ENCODE results near the gene NUPR1.

The NUPR1 gene

DNA sequence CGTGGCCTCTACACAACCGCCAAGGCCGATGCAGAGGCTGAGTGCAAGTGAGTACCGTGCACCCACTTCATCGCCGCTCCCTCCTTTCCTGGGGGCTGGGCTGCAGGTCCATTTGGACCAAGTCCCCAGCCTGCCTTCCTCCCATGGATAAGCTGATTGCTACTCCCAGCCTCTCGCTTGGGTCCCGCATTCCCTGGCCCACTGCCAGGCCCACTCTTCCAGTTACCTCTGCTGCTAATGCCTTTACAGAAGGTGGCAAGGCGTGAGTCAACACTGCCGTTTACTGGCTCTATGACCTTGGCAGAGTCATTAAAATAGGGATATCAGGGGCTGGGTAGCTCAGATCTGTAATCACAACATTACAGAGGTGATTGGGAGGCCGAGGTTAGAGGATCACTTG is 46.9 kb upstream of the NUPR1 start (continued):
- TF ChIP-seq, protein P1, sequence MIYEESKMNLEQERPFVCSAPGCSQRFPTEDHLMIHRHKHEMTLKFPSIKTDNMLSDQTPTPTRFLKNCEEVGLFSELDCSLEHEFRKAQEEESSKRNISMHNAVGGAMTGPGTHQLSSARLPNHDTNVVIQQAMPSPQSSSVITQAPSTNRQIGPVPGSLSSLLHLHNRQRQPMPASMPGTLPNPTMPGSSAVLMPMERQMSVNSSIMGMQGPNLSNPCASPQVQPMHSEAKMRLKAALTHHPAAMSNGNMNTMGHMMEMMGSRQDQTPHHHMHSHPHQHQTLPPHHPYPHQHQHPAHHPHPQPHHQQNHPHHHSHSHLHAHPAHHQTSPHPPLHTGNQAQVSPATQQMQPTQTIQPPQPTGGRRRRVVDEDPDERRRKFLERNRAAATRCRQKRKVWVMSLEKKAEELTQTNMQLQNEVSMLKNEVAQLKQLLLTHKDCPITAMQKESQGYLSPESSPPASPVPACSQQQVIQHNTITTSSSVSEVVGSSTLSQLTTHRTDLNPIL (CRISPR knock-in tag; IDR thresholded peaks at IDR 0.05; ENCODE audit: low read depth) = no peak

DNA sequence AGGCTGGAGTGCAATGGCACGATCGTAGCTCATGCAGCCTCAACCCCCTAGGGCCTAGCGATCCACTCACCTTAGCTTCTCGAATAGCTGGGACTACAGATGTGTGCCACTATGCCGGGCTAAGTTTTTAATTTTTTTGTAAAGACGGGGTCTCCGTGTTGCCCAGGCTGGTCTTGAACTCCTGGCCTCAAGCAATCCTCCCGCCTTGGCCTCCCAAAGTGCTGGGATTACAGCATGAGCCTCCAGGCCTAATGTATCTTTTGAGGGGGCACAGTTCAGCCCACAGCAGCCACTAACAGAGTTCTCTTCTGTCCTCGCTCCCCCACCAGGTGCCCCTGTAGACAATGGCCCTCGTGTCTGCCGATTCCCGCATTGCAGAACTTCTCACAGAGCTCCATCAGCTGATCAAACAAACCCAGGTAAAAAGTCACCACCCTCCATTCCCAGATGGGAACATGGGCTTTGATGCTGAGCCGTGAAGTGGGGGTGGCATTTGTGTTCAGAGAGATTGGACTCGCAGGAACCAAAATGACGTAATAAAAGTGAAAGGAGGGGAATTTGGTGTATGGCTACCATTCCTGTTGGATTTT is 42.0 kb upstream of the NUPR1 start:
- TF ChIP-seq ZNF8 (CRISPR knock-in tag; IDR thresholded peaks at IDR 0.05) = no peak
- no peak for TF ChIP-seq ESRRG (CRISPR knock-in tag; IDR thresholded peaks at IDR 0.05)
- no peak for TF ChIP-seq ARNTL (CRISPR knock-in tag; IDR thresholded peaks at IDR 0.05; ENCODE audit: borderline replicate concordance, low read depth)
- TF ChIP-seq, protein P1 (CRISPR knock-in tag; IDR thresholded peaks at IDR 0.05; ENCODE audit: low read depth) = no peak
- TF ChIP-seq TCF4 (CRISPR knock-in tag; IDR thresholded peaks at IDR 0.05; ENCODE audit: borderline replicate concordance) = no peak
- TF ChIP-seq, protein P2, sequence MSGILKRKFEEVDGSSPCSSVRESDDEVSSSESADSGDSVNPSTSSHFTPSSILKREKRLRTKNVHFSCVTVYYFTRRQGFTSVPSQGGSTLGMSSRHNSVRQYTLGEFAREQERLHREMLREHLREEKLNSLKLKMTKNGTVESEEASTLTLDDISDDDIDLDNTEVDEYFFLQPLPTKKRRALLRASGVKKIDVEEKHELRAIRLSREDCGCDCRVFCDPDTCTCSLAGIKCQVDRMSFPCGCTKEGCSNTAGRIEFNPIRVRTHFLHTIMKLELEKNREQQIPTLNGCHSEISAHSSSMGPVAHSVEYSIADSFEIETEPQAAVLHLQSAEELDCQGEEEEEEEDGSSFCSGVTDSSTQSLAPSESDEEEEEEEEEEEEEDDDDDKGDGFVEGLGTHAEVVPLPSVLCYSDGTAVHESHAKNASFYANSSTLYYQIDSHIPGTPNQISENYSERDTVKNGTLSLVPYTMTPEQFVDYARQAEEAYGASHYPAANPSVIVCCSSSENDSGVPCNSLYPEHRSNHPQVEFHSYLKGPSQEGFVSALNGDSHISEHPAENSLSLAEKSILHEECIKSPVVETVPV (CRISPR knock-in tag; IDR thresholded peaks at IDR 0.05) = no peak
- TF ChIP-seq PPARA (CRISPR knock-in tag; IDR thresholded peaks at IDR 0.05; ENCODE audit: borderline replicate concordance) = no peak
- no peak for TF ChIP-seq BACH2 (CRISPR knock-in tag; IDR thresholded peaks at IDR 0.05; ENCODE audit: borderline replicate concordance)
- TF ChIP-seq ISL1 (CRISPR knock-in tag; IDR thresholded peaks at IDR 0.05) = no peak
- TF ChIP-seq, protein P3, sequence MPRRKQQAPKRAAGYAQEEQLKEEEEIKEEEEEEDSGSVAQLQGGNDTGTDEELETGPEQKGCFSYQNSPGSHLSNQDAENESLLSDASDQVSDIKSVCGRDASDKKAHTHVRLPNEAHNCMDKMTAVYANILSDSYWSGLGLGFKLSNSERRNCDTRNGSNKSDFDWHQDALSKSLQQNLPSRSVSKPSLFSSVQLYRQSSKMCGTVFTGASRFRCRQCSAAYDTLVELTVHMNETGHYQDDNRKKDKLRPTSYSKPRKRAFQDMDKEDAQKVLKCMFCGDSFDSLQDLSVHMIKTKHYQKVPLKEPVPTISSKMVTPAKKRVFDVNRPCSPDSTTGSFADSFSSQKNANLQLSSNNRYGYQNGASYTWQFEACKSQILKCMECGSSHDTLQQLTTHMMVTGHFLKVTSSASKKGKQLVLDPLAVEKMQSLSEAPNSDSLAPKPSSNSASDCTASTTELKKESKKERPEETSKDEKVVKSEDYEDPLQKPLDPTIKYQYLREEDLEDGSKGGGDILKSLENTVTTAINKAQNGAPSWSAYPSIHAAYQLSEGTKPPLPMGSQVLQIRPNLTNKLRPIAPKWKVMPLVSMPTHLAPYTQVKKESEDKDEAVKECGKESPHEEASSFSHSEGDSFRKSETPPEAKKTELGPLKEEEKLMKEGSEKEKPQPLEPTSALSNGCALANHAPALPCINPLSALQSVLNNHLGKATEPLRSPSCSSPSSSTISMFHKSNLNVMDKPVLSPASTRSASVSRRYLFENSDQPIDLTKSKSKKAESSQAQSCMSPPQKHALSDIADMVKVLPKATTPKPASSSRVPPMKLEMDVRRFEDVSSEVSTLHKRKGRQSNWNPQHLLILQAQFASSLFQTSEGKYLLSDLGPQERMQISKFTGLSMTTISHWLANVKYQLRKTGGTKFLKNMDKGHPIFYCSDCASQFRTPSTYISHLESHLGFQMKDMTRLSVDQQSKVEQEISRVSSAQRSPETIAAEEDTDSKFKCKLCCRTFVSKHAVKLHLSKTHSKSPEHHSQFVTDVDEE (CRISPR knock-in tag; IDR thresholded peaks at IDR 0.05) = no peak
- TF ChIP-seq TOX (CRISPR knock-in tag; IDR thresholded peaks at IDR 0.05; ENCODE audit: borderline replicate concordance) = no peak
- TF ChIP-seq SNAI2 (CRISPR knock-in tag; IDR thresholded peaks at IDR 0.05) = no peak
- TF ChIP-seq, protein P4, sequence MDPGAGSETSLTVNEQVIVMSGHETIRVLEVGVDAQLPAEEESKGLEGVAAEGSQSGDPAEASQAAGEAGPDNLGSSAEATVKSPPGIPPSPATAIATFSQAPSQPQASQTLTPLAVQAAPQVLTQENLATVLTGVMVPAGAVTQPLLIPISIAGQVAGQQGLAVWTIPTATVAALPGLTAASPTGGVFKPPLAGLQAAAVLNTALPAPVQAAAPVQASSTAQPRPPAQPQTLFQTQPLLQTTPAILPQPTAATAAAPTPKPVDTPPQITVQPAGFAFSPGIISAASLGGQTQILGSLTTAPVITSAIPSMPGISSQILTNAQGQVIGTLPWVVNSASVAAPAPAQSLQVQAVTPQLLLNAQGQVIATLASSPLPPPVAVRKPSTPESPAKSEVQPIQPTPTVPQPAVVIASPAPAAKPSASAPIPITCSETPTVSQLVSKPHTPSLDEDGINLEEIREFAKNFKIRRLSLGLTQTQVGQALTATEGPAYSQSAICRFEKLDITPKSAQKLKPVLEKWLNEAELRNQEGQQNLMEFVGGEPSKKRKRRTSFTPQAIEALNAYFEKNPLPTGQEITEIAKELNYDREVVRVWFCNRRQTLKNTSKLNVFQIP (CRISPR knock-in tag; IDR thresholded peaks at IDR 0.05; ENCODE audit: borderline replicate concordance, low read depth) = no peak
- no peak for TF ChIP-seq ZNF70 (CRISPR knock-in tag; IDR thresholded peaks at IDR 0.05)
- no peak for ATAC-seq

DNA sequence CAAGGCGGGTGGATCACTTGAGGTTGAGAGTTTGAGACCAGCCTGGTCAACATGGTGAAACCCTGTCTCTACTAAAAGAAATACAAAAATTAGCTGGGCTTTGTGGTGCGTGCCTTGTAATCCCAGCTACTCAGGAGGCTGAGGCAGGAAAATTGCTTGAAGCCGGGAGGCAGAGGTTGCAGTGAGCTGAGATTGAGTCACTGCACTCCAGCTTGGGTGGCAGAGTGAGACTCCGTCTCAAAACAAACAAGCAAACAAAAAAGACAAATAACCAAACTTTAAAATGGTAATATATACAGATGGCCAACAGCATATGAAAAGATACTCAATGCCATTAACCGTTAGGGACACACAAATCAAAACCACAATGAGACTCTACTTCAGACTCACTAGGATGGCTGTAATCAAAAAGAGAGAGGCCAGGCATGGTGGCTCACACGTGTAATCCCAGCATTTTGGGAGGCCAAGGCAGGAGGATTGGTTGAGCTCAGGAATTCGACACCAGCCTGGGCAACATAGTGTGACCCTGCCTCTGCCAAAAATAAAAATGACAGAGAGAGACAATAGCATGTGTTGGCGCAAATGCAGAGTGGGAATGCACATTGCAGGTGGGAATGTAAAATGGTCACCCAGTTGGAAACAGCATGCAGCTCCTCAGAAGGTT is 36.8 kb upstream of the NUPR1 start:
- TF ChIP-seq, protein P2 (CRISPR knock-in tag; IDR thresholded peaks at IDR 0.05) = no peak
- TF ChIP-seq PPARA (CRISPR knock-in tag; IDR thresholded peaks at IDR 0.05; ENCODE audit: borderline replicate concordance) = no peak
- ATAC-seq = no peak

DNA sequence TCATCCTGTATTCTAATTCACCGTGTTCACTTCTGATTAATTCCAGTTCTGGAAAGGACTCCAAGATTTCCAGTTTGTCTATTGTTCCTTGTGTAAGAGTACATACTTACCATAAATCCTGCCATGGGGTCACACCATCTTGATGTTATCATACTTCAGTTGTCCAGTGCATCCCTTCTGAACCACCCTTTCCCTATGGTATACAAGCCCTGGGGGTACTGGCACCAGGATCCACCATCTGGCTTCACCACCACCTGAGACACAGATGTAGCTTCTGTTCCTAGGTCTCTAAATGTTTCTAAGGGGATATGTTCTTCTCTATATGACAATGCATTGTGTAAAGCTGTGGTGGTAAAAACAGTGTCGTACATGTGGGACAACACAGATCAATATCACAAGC is 36.2 kb upstream of the NUPR1 start:
- TF ChIP-seq PPARA (CRISPR knock-in tag; IDR thresholded peaks at IDR 0.05; ENCODE audit: borderline replicate concordance) = no peak
- TF ChIP-seq ZNF8 (CRISPR knock-in tag; IDR thresholded peaks at IDR 0.05) = peak; percentile 94
- TF ChIP-seq TCF4 (CRISPR knock-in tag; IDR thresholded peaks at IDR 0.05; ENCODE audit: borderline replicate concordance) = peak; percentile 22; the same call in 1 of the 2 replicates
- TF ChIP-seq, protein P5, sequence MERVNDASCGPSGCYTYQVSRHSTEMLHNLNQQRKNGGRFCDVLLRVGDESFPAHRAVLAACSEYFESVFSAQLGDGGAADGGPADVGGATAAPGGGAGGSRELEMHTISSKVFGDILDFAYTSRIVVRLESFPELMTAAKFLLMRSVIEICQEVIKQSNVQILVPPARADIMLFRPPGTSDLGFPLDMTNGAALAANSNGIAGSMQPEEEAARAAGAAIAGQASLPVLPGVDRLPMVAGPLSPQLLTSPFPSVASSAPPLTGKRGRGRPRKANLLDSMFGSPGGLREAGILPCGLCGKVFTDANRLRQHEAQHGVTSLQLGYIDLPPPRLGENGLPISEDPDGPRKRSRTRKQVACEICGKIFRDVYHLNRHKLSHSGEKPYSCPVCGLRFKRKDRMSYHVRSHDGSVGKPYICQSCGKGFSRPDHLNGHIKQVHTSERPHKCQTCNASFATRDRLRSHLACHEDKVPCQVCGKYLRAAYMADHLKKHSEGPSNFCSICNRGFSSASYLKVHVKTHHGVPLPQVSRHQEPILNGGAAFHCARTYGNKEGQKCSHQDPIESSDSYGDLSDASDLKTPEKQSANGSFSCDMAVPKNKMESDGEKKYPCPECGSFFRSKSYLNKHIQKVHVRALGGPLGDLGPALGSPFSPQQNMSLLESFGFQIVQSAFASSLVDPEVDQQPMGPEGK (CRISPR knock-in tag; IDR thresholded peaks at IDR 0.05; ENCODE audit: borderline replicate concordance) = no peak
- ATAC-seq = no peak

Measured in SK-N-SH treated with all-trans-retinoic acid at 6 μM for 48 hours (cell line).